ENCODE results near the gene CAPG. TPM values are rescaled to one million over a fixed set of nuclear protein-coding genes. Genes with fewer than 3 reads are reported as not detected.

CAPG gene, protein sequence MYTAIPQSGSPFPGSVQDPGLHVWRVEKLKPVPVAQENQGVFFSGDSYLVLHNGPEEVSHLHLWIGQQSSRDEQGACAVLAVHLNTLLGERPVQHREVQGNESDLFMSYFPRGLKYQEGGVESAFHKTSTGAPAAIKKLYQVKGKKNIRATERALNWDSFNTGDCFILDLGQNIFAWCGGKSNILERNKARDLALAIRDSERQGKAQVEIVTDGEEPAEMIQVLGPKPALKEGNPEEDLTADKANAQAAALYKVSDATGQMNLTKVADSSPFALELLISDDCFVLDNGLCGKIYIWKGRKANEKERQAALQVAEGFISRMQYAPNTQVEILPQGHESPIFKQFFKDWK
- 56.6 and 75.7 TPM in 2 replicates for total RNA-seq

DNA sequence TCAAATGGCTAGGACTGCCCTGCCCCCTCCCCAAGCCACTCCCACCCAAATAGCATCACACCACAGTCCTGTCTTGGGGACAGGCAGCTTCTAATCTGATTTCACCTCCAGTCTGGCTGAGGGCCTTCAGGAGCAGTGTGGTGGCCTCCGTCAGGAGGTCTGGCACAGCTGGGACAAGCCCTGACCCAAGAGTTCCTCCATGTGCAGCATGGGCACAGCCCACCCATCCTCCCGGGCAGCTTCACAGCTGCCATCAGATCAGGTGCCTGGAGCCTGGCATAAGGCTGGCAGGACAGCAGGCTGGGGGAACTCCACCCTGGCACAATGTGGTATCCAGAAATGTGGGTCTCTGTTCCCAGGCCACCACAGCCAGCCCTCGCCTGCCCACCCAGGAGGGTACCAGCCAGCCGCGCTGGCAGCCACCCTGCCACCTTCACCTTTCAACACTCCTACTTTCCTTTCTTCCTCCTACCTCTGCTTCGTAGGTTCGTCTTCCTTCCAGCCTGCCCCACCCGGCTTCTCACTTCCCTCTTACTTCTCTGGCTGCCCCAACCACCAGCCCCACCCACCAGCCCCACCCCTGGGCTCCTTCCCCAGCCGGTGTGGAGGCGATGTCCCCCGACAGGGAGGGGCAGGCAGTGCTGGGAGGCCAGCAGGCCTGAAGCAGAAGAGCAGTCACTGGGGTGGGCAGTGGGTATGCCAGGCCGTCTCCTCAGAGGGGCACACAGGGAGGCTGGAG lies at the start of gene CAPG:
TSS of gene CAPG (minus strand) at position 522 of the 739 bp plus-strand sequence. CDS start 8,221 bp downstream, outside the sequence.
- H3K4me3 ChIP-seq (ENCODE audit: low read depth, low read length), result no peak within 1 kb of the TSS
- no peak for DNase-seq (ENCODE audit: low read depth)
- TF ChIP-seq, protein P1, sequence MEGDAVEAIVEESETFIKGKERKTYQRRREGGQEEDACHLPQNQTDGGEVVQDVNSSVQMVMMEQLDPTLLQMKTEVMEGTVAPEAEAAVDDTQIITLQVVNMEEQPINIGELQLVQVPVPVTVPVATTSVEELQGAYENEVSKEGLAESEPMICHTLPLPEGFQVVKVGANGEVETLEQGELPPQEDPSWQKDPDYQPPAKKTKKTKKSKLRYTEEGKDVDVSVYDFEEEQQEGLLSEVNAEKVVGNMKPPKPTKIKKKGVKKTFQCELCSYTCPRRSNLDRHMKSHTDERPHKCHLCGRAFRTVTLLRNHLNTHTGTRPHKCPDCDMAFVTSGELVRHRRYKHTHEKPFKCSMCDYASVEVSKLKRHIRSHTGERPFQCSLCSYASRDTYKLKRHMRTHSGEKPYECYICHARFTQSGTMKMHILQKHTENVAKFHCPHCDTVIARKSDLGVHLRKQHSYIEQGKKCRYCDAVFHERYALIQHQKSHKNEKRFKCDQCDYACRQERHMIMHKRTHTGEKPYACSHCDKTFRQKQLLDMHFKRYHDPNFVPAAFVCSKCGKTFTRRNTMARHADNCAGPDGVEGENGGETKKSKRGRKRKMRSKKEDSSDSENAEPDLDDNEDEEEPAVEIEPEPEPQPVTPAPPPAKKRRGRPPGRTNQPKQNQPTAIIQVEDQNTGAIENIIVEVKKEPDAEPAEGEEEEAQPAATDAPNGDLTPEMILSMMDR (IDR thresholded peaks at IDR 0.05; ENCODE audit: insufficient read depth, low read depth, low read length), result no peak

DNA sequence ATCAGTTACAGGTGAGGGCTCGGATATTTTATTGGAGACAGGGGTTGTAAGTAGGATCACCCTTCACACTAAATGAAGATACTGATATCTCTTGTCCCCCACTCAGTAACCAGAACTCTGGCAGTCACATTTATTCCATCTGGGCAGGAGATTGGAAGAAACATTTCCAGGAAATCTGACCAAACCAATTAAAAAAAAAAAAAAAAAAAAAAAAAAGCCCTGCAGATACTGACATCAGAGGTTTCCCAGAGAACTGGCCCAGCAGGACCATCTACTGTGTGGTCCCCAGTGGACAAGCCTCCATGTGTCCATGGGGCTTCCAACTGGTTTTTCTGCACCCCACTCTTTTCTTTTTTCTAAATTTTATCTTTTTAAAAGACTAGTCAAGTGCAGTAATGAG lies 49.6 kb upstream of the CAPG start:
- no peak overlapping the region for H3K4me3 ChIP-seq (ENCODE audit: low read depth, low read length)
- DNase-seq (ENCODE audit: low read depth), result no peak
- TF ChIP-seq, protein P1 (IDR thresholded peaks at IDR 0.05; ENCODE audit: insufficient read depth, low read depth, low read length), result no peak

DNA sequence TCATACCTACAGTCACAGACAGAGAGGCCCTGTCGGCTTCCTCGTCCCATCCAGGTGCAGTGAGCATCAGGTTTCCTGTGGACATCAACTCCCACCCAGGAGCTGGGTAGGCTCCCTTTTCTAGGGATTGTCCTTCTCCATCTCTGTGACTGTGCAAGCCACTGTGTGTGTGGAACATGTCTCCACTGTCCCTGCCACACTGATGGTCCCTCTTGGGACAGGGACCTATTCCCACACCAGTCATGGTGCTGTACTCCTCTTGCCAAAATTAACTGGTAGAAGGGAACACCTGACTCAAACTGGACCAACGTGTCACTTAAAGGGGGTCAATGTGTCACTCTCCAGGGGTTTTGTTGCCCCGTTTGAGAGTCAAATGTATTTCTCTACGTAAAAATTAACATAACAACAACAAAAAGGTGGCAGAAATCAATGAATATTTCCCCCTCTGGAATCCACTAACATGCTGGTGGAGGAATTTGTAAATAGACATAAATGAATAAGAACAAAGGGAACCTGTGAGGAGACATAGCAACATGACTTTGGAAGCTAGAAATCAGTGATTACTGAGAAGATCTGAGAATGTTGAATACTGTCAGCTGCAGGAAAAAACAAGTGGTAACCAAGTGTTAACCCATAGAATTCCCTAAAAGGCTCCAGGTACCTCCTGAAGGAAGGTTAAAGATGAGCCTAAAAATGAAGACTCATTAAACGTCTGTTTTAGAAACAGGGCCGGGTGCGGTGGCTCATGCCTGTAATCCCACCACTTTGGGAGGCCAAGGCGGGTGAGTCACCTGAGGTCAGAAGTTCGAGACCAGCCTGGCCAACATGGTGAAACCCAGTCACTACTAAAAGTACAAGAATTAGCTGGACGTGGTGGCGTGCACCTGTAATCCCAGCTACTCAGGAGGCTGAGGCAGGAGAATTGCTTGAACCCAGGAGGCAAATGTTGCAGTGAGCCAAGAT lies 48.7 kb upstream of the CAPG start:
- TF ChIP-seq, protein P1 (IDR thresholded peaks at IDR 0.05; ENCODE audit: insufficient read depth, low read depth, low read length), result no peak
- DNase-seq (ENCODE audit: low read depth), result no peak
- no peak overlapping the region for H3K4me3 ChIP-seq (ENCODE audit: low read depth, low read length)

DNA sequence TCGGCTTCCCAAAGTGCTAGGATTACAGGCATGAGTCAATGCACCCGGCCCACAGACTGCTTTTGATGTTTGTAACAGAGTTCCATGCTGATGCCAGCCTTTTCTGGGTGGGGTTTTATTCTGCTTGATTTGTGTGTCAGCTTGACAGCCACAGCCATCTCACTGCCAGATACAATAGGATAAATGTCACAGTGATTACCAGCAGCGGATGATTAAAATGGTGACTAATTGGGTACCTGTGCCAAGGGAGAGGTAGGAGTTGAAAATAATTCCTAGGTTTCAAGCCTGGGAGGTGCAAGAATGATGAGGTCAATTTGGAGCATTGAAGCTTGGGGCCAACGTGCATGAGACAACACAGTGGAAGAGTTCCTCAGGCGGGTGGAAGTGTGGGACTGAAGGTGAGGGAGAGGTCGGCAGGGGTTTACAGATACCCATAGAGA lies 47.7 kb upstream of the CAPG start:
- no peak overlapping the region for H3K4me3 ChIP-seq (ENCODE audit: low read depth, low read length)
- DNase-seq (ENCODE audit: low read depth), result no peak
- TF ChIP-seq, protein P1 (IDR thresholded peaks at IDR 0.05; ENCODE audit: insufficient read depth, low read depth, low read length), result no peak

DNA sequence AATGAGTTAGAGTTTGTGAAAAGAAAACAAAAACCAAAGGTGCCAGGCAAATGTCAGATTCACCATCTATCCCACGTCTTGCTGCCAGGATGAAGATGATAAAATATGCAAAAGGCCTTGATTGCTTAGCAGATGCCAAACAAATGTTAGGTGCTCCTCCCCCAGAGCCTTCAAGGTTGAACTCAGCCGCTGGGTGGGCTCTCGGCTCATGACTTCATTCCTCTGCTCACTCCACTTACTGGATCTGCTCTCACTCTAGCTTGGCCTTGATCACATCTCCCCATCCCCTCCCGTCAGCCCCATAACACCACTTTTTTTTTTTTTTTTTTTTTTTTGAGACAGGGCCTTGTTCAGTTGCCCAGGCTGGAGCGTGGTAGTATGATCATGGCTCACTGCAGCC lies 46.9 kb upstream of the CAPG start:
- no peak for DNase-seq (ENCODE audit: low read depth)
- TF ChIP-seq, protein P1 (IDR thresholded peaks at IDR 0.05; ENCODE audit: insufficient read depth, low read depth, low read length), result no peak
- H3K4me3 ChIP-seq (ENCODE audit: low read depth, low read length), result no peak overlapping the region

DNA sequence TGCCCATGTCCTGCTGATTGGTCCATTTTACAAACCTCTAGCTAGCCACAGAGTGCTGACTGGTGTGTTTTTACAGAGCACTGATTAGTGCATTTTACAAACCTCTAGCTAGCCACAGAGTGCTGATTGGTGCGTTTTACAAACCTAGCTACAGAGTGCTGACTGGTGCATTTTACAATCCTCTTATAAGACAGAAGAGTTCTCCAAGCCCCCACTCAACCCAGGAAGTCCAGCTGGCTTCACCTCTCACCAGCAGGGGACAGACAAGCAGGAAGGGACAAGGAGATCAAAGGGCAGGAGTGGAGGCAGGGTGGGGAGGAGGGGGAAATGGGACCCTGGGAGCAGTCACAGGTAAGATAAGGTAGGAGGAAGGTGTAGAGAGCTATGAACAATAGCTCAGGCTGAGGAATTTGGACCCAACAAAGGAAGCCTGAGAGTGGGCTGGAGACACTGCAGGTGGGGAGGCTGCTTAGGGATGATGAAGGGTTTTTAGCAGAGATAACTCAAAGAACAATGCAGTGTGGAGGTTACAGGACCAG lies 45.5 kb upstream of the CAPG start:
- TF ChIP-seq, protein P1 (IDR thresholded peaks at IDR 0.05; ENCODE audit: insufficient read depth, low read depth, low read length), result no peak
- DNase-seq (ENCODE audit: low read depth), result no peak
- H3K4me3 ChIP-seq (ENCODE audit: low read depth, low read length), result no peak overlapping the region
